Myocyte (in vitro differentiated cells): ENCODE measurements around the gene SLC25A31. TPM values are rescaled to one million over a fixed set of nuclear protein-coding genes. Genes with fewer than 3 reads are reported as not detected.
A peak's percentile ranks its signal among the peaks of the same experiment; 100 is the strongest.

Source experiments
- DNase-seq: peaks from one replicate; pipeline ENCODE4 v3.0.0-alpha.2; 2012; ENCODE audit warnings: low read depth
- total RNA-seq: library from RNA; depleted of rRNA; stranded (reverse); fragments of >200 nt; gene quantifications from 2 replicates; pipeline ENCODE4 v1.2.3, GENCODE V29; 2014

Gene SLC25A31
- total RNA-seq, 1 donor from 2014 or later: not detected

GRCh38 chr4:127777487-127777886 lies 47.3 kb downstream of the SLC25A31 start:
- DNase-seq: no peak

- DNase-seq: no peak
Observed at GRCh38 chr4:127778102-127778501, 47.9 kb downstream of the SLC25A31 start.

DNA sequence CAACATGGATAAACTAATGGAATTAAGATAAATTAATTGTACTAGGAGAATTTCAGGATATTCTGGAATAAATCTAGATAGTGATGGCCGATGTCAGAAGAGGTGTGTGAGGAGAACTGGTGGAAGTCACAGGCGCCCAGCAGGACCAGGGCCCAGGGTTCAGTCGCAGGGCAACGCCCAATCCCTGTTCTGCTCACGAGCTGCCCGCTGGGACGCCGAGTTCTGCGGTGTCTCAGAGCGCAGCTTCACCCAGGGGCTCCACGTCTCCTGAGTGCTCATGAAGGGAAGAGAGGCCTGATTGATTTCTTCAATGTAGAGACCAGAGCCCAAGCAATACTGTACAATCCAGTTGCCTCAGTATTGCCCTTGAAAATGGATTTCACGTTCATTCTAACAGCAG lies 50.4 kb downstream of the SLC25A31 start:
- DNase-seq: no peak

GRCh38 chr4:127781300-127782024 lies 51.3 kb downstream of the SLC25A31 start:
- peak; percentile 59 for DNase-seq

DNA sequence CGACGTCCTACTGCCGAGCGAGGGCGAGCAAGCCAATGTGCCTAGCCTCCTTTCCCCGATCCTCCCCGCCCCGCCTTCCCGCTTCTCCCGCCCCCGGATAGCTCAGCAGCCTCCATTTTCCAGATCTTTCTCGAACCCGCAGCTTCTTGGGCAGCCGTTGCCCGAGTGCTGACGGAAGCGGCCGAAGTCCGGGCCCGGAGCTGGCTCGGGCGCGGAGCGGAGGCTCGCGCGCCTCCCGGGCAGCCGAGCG lies 51.8 kb downstream of the SLC25A31 start:
- peak; percentile 88 for DNase-seq

DNA sequence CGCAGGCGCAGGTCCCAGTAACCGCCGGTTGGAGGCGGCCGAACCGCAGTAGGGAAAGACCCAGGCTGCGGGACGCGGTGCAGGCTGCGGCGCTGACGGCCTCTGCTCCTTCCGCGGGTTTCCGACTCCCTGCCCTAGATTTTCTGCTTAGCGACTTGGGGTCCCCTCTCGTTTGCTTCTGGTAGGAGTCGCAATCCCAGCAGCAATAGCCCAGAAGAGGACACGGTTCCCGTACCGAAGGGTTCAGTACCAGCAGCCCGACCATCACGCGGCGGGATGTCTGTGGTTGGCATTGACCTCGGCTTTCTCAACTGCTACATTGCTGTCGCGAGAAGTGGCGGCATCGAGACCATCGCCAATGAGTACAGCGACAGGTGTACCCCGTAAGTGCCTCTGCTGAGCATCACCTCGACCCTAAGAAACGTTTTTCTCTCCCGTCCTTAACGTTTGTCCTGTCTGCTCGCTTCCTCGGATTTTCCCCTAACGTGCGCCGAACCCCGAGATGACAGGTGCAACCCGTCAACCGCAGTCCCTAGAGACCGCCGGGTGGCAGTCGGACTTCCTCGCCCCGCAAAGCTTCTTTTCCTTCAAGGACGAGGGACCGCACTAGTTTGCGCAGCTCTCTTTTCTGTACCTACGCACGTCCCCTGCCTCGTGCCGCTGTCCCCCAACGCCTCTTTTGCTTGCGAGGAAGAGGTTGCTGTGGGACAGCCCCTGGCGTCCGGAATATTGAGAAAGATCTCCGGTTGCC lies 52.2 kb downstream of the SLC25A31 start, which contains the start of gene HSPA4L:
Gene HSPA4L (plus strand): TSS at position 48 of the 751 bp plus-strand sequence. CDS start 229 bp downstream, at position 277.
- DNase-seq: peak; percentile 82

GRCh38 chr4:127783026-127783769 lies 53.0 kb downstream of the SLC25A31 start:
- DNase-seq: peak; percentile 79

DNA sequence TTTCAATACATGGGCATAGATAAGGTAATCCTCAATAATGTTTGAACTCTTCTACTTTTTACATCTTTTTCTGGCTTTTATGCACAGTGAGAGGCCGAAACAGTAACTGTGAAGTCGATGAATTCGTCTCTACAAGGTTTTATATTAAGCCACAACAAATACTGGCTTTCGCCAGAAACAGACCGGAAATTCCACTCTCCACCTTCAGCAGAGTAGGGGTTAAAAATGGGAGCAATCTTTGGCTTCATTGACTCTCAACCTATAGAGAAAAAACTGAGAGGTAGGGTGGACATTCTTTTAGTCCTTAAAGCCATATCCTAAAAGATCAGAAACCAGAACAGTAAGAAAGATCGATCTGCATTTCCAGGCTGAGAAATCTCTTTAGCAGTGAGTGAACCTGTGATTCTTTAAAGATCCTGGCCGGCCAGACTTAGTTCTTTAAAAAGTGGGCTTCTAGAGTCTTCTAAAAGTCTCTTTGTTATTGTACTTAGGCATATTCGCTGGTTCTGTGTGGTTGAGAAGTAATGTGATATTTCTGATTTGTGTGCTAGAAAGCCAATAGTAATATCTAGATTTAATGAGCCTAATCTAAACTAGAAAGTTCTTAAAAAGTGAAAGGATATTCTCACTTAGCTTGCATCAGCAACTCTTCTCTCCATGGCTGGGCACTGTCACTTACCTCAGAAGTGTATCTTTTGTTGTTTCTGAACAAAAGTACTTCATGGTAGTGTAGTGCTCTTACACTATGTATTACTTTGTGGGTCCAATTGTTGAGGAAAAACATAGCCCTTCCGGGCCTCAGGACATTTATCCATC lies 54.0 kb downstream of the SLC25A31 start:
- DNase-seq: no peak

- no peak for DNase-seq
Observed at GRCh38 chr4:127788517-127788916, 58.3 kb downstream of the SLC25A31 start.

DNA sequence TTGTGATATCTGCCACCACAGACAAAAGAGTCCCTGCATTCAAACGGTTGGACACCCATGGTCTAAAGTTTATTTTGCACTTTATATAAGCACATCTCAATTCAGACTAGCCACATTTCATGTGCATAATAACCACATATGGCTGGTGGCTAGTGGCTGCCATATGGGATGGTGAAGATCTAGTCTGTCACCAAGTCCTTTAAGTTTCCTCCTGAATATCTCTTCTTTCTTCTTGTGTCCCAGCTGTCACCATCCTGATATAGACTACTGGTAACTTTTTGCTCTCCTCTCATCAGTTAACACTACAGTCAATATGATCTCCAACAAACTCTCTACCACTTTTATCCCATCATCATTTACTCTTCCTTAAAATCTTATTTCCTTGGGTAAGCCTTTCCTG lies 61.2 kb downstream of the SLC25A31 start:
- no peak for DNase-seq

DNA sequence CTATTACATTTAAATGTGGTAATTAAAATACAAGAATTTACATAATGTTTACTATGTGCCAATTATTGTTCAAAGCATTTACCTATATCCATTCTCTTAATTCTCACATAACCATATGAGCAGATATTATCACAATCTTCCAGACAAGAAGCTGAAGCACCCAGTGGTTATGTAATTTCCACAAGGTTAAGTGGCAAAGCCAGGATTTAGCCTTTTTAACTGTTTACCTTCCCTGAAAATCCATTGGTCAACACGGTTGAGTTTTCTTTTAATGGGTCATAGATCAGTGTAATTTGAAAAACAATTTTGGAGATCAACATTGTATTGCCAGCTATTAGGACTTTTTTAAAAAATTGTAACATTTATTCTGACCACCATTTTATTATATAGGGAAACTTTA lies 63.3 kb downstream of the SLC25A31 start:
- DNase-seq: no peak

GRCh38 chr4:127799711-127800110 lies 69.5 kb downstream of the SLC25A31 start:
- no peak for DNase-seq

DNA sequence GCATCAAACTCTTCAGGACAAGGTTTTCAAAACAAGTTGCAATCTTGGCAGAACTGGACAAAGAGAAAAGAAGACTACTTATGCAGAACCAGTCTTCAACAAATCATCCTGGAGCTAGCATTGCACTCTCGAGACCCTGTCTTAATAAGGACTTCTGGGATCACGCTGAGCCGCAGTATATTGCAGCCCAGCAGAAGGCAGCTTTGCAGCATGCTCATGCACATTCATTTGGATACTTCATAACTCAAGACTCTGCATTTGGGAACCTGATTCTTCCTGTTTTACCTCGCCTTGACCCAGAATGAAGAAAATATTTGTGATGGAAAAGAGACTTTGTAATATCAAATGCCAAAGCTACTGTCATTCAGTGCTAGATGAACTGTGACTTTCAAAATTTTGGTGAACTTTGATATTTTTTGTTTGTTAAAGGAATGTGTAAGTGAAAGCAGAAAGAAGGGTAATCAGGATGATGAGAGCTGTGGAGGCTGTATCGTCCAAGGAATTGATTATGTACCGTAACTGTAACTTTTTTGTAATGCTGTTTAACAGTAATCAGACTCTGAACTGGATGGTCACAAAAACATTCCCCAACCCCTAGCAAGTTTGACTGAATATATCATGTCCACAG lies 79.1 kb downstream of the SLC25A31 start:
- peak; percentile 10 for DNase-seq

- no peak for DNase-seq
Observed at GRCh38 chr4:127810551-127810950, 80.4 kb downstream of the SLC25A31 start.

DNA sequence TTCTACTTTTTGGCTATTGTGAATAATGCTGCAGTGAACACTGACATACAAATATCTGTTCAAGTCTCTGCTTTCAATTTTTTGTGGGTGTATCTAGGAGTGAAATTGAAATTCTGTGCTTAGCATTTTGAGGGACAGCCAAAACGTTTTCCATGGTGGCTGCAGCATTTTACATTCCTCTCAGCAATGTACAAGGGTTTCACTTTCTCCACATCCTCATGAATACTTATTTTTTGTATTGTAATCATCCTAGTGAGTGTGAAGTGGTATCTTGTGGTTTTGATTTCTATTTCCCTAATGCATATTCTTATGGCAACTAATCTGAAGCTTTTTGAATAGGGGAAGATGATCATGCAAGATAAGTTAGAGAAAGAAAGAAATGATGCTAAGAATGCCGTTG lies 92.2 kb downstream of the SLC25A31 start:
- DNase-seq: no peak

Other genes with a start within 250 kb of the SLC25A31 start
- 8.8 and 12.7 TPM in 2 replicates for gene INTU, start 97.4 kb upstream of the SLC25A31 start, total RNA-seq
- gene HSPA4L, start 51.9 kb downstream of the SLC25A31 start, total RNA-seq: 11.6 and 18.1 TPM in 2 replicates
- gene PLK4, start 150.5 kb downstream of the SLC25A31 start, total RNA-seq: 0.47 and 2.1 TPM in 2 replicates
- 18.7 and 19.4 TPM in 2 replicates for gene MFSD8, start 234.8 kb downstream of the SLC25A31 start, total RNA-seq
- gene ABHD18, start 235.0 kb downstream of the SLC25A31 start, total RNA-seq: 4.5 and 4.9 TPM in 2 replicates